Right lobe of liver (tissue), 4 donors: ENCODE results near the gene TMA16.

Source experiments
- CTCF ChIP-seq, 4 donors: fragments of 200-600 bp in 3 of 4; fragments of 450-650 bp in 1 of 4; IDR thresholded peaks; one replicate each; pipeline versions ENCODE4 v1.5.1 to v1.8.0; 2016 to 2022; ENCODE audit warnings: antibody characterized with exemption in 4 of 4, mild to moderate bottlenecking in 2 of 4
- POLR2A ChIP-seq: fragments of 450-650 bp; IDR thresholded peaks from one replicate; pipeline ENCODE4 v1.6.1; 2017; ENCODE audit warnings: antibody characterized with exemption, mild to moderate bottlenecking
- donor health status: DM: no; HTN: no; CAD: no.
- donor health status: DM: no; HTN: no; CAD: no.
- donor health status: DM: no; HTN: yes; CAD: no.

- TF ChIP-seq POLR2A, result no peak
- peak; percentile 59 to 67 (median 64) for TF ChIP-seq CTCF (IDR thresholded peaks at IDR 0.05)
Measured at GRCh38 chr4:163548481-163549243, 54.2 kb downstream of the TMA16 start.
